Right lobe of liver (tissue), 4 donors: Measurements from ENCODE around the gene LARP4B.

Experiments
- POLR2A ChIP-seq: fragments of 450-650 bp; IDR thresholded peaks from one replicate; pipeline ENCODE4 v1.6.1; 2017; ENCODE audit warnings: antibody characterized with exemption, mild to moderate bottlenecking
- TF ChIP-seq, protein P1 (sequence below), 4 donors: fragments of 200-600 bp in 3 of 4; fragments of 450-650 bp in 1 of 4; IDR thresholded peaks; one replicate each; pipeline versions ENCODE4 v1.5.1 to v1.8.0; 2016 to 2022; ENCODE audit warnings: antibody characterized with exemption in 4 of 4, mild to moderate bottlenecking in 2 of 4
- donor health status: DM: no; HTN: no; CAD: no.
- donor health status: DM: no; HTN: no; CAD: no.
- donor health status: DM: no; HTN: yes; CAD: no.

DNA sequence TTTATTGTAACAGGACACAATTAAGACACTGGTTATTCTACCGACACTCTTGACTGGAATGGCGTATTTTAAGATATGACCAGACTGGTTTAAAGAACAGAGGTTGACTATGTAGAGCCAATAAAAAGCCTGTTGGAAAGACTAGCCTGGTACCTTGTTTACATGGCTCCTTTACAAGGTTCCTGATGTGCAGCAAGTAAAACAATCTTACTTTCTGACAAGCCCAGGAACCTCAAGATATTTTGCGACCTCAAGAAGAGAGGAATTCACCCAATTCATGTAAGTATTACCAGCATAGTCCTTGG is 14.1 kb downstream of the LARP4B start:
- TF ChIP-seq, protein P1, sequence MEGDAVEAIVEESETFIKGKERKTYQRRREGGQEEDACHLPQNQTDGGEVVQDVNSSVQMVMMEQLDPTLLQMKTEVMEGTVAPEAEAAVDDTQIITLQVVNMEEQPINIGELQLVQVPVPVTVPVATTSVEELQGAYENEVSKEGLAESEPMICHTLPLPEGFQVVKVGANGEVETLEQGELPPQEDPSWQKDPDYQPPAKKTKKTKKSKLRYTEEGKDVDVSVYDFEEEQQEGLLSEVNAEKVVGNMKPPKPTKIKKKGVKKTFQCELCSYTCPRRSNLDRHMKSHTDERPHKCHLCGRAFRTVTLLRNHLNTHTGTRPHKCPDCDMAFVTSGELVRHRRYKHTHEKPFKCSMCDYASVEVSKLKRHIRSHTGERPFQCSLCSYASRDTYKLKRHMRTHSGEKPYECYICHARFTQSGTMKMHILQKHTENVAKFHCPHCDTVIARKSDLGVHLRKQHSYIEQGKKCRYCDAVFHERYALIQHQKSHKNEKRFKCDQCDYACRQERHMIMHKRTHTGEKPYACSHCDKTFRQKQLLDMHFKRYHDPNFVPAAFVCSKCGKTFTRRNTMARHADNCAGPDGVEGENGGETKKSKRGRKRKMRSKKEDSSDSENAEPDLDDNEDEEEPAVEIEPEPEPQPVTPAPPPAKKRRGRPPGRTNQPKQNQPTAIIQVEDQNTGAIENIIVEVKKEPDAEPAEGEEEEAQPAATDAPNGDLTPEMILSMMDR (IDR thresholded peaks at IDR 0.05) = no peak
- no peak for TF ChIP-seq POLR2A
